Calu3 (cell line): ENCODE data around the gene BCL2L11. TPM values are rescaled to one million over a fixed set of nuclear protein-coding genes. Genes with fewer than 3 reads are reported as not detected.

Experiments used
- BruUV-seq: library from RNA; stranded (reverse); fragments of 400-500 nt; replicated peaks from 2 replicates; lab custom pipeline; 2021; lab: Mats Ljungman, UMichigan
- CTCF ChIA-PET: fragments of 300-600 bp; sonication (Branson Sonifier 250); formaldehyde crosslinking; loops from one replicate; lab custom pipeline; 2022; ENCODE audit warnings: antibody characterized with exemption; lab: Charles Lee
- DNase-seq: peaks from one replicate; pipeline ENCODE4 v3.0.0; 2022
- H3K27ac Mint-ChIP-seq: one replicate; pipeline ENCODE4 v1.8.0; 2022; ENCODE audit warnings: mixed read lengths; ENCODE audit not compliant: unreplicated experiment
- H3K27me3 Mint-ChIP-seq: one replicate; pipeline ENCODE4 v1.8.0; 2022; ENCODE audit warnings: mixed read lengths; ENCODE audit not compliant: unreplicated experiment
- H3K36me3 Mint-ChIP-seq: one replicate; pipeline ENCODE4 v1.8.0; 2022; ENCODE audit warnings: mild to moderate bottlenecking, moderate library complexity, mixed read lengths; ENCODE audit not compliant: insufficient read depth, unreplicated experiment
- H3K4me1 Mint-ChIP-seq: one replicate; pipeline ENCODE4 v1.8.0; 2022; ENCODE audit warnings: mild to moderate bottlenecking, low read depth, mixed read lengths; ENCODE audit not compliant: unreplicated experiment
- H3K4me3 Mint-ChIP-seq: one replicate; pipeline ENCODE4 v1.8.0; 2022; ENCODE audit warnings: mild to moderate bottlenecking, low read depth, moderate library complexity, mixed read lengths; ENCODE audit not compliant: unreplicated experiment
- H3K9me3 Mint-ChIP-seq: one replicate; pipeline ENCODE4 v1.8.0; 2022; ENCODE audit warnings: low read depth, mixed read lengths; ENCODE audit not compliant: unreplicated experiment
- CTCF ChIP-seq: fragments of 200-600 bp; IDR thresholded peaks from one replicate; pipeline ENCODE4 v1.8.0; 2022; ENCODE audit warnings: antibody characterized with exemption; ENCODE audit not compliant: unreplicated experiment
- intact Hi-C: fragments of 100-400 bp; cut with micrococcal nuclease; formaldehyde crosslinking; loops from one replicate; pipeline ENCODE4 v1.10.0; 2022; ENCODE audit not compliant: unreplicated experiment
- total RNA-seq: library from RNA; stranded (reverse); gene quantifications from 2 replicates; pipeline ENCODE4 v1.2.3, GENCODE V29; 2022

Gene BCL2L11
- total RNA-seq, 1 experiment from 2014 or later = 18.4 TPM

- no peak for TF ChIP-seq CTCF
- no peak for DNase-seq
- peaks cover 32% of the 10 kb centered on the region for H3K36me3 Mint-ChIP-seq
- no peak overlapping the region for H3K27ac Mint-ChIP-seq
- BruUV-seq = no TSS peak
- intact Hi-C loops = no loop called here
- CTCF ChIA-PET = no interaction called here
- H3K27me3 Mint-ChIP-seq = no peaks in the 10 kb centered on the region
- no peak overlapping the region for H3K4me3 Mint-ChIP-seq
- H3K4me1 Mint-ChIP-seq = peaks cover 9% of the 10 kb centered on the region
- H3K9me3 Mint-ChIP-seq = no peaks in the 10 kb centered on the region
Measured at GRCh38 chr2:111128096-111128495, 7.4 kb downstream of the BCL2L11 start.

GRCh38 chr2:111133603-111134002, 12.9 kb downstream of the BCL2L11 start:
- Mint-ChIP-seq H3K4me1 (peaks cover 7% of the 10 kb centered on the region), H3K9me3 (no peaks in the 10 kb centered on the region), H3K36me3 (peaks cover 4% of the 10 kb centered on the region), H3K4me3 (no peak overlapping the region), H3K27me3 (no peaks in the 10 kb centered on the region), H3K27ac (no peak overlapping the region)
- CTCF ChIA-PET = no interaction called here
- BruUV-seq = no TSS peak
- TF ChIP-seq CTCF = no peak
- DNase-seq = no peak
- intact Hi-C loops = loop anchor here (5.0 kb wide), 1 partner anchor 59 kb away; no protein-coding TSS in a partner anchor

GRCh38 chr2:111134055-111134454, 13.3 kb downstream of the BCL2L11 start:
- no peaks in the 10 kb centered on the region for H3K27me3 Mint-ChIP-seq
- no peaks in the 10 kb centered on the region for H3K9me3 Mint-ChIP-seq
- CTCF ChIA-PET = no interaction called here
- H3K4me1 Mint-ChIP-seq = peaks cover 7% of the 10 kb centered on the region
- no peak overlapping the region for H3K4me3 Mint-ChIP-seq
- H3K36me3 Mint-ChIP-seq = no peaks in the 10 kb centered on the region
- BruUV-seq = no TSS peak
- no peak for DNase-seq
- intact Hi-C loops = loop anchor here (5.0 kb wide), 1 partner anchor 58 kb away; no protein-coding TSS in a partner anchor
- TF ChIP-seq CTCF = no peak
- no peak overlapping the region for H3K27ac Mint-ChIP-seq

- no TSS peak for BruUV-seq
- no peak for TF ChIP-seq CTCF
- no peaks in the 10 kb centered on the region for H3K9me3 Mint-ChIP-seq
- H3K36me3 Mint-ChIP-seq = no peaks in the 10 kb centered on the region
- H3K4me1 Mint-ChIP-seq = peaks cover 7% of the 10 kb centered on the region
- no peak overlapping the region for H3K27ac Mint-ChIP-seq
- CTCF ChIA-PET = no interaction called here
- H3K4me3 Mint-ChIP-seq = no peak overlapping the region
- intact Hi-C loops = no loop called here
- DNase-seq = no peak
- H3K27me3 Mint-ChIP-seq = no peaks in the 10 kb centered on the region
Measured at GRCh38 chr2:111135237-111135909, 14.7 kb downstream of the BCL2L11 start.
